H1 (cell line): ENCODE measurements around the gene TIGD1. TPM values are rescaled to one million over a fixed set of nuclear protein-coding genes. Genes with fewer than 3 reads are reported as not detected.

Experiments used
- CTCF ChIA-PET: fragments of 300-600 bp; sonication (Branson Sonifier 250); formaldehyde crosslinking; loops from one replicate; lab custom pipeline; 2021; ENCODE audit not compliant: partially characterized antibody; lab: Charles Lee
- POLR2A ChIA-PET: fragments of 300-600 bp; sonication (Branson Sonifier 250); formaldehyde crosslinking; loops from one replicate; lab custom pipeline; 2021; ENCODE audit warnings: inconsistent platforms; ENCODE audit not compliant: partially characterized antibody; lab: Charles Lee
- DNase-seq, 2 experiments: peaks; one replicate each; pipeline versions ENCODE4 v3.0.0 to v3.0.0-alpha.2; 2010 to 2022; ENCODE audit warnings: low spot score in 2 of 2, low read depth in 1 of 2, mixed read lengths in 1 of 2
- FAIRE-seq: peaks from 2 replicates; lab custom pipeline; 2011; peaks lifted over from hg19 to GRCh38; lab: Jason Lieb, UNC
- H2AFZ ChIP-seq: 2 replicates; pipeline ENCODE4 v1.8.1; 2012; ENCODE audit warnings: low read length, inconsistent platforms
- H2AK5ac ChIP-seq: 2 replicates; pipeline ENCODE4 v1.6.1; 2013; ENCODE audit warnings: low read depth, low read length
- H2BK120ac ChIP-seq: replicated peaks from 2 replicates; pipeline ENCODE3; 2013; ENCODE audit warnings: low read depth, low read length, inconsistent platforms
- H2BK12ac ChIP-seq: 2 replicates; pipeline ENCODE4 v1.6.1; 2013; ENCODE audit warnings: low read depth, low read length
- H2BK15ac ChIP-seq: 2 replicates; pipeline ENCODE4 v1.6.1; 2013; ENCODE audit warnings: low read length
- H2BK20ac ChIP-seq: 2 replicates; pipeline ENCODE4 v1.6.1; 2013; ENCODE audit warnings: low read length
- H2BK5ac ChIP-seq: 2 replicates; pipeline ENCODE4 v1.6.1; 2013; ENCODE audit warnings: low read depth, low read length
- H3K14ac ChIP-seq: 2 replicates; pipeline ENCODE4 v1.6.1; 2013; ENCODE audit warnings: inconsistent platforms; ENCODE audit not compliant: insufficient read length
- H3K18ac ChIP-seq: 2 replicates; pipeline ENCODE4 v1.6.1; 2013; ENCODE audit warnings: low read length; ENCODE audit errors: extremely low read depth
- H3K23ac ChIP-seq: 2 replicates; pipeline ENCODE4 v1.6.1; 2013; ENCODE audit warnings: inconsistent platforms; ENCODE audit not compliant: insufficient read length
- H3K23me2 ChIP-seq: 2 replicates; pipeline ENCODE4 v1.6.1; 2013; ENCODE audit warnings: low read depth, low read length
- H3K27ac ChIP-seq: 2 replicates; pipeline ENCODE4 v1.6.1; 2011; ENCODE audit warnings: low read depth, low read length, inconsistent platforms
- H3K27me3 ChIP-seq, 4 experiments: replicated peaks in 1 of 4; 1 replicate in 1 of 4; 2 replicates in 3 of 4; pipeline versions ENCODE4 v1.6.1 to v1.8.1; 2011 to 2013; ENCODE audit warnings: low read length in 3 of 4, mild to moderate bottlenecking in 3 of 4, inconsistent platforms in 2 of 4, mixed read lengths in 2 of 4, moderate library complexity in 1 of 4; ENCODE audit not compliant: control insufficient read depth in 3 of 4, insufficient read depth in 3 of 4; ENCODE audit errors: extremely low read depth in 1 of 4
- H3K36me3 ChIP-seq, 4 experiments: 2 replicates each; pipeline versions ENCODE4 v1.6.1 to v1.8.1; 2011 to 2013; ENCODE audit warnings: mild to moderate bottlenecking in 4 of 4, low read length in 3 of 4, moderate library complexity in 2 of 4, control low read depth in 1 of 4, inconsistent platforms in 1 of 4; ENCODE audit not compliant: insufficient read depth in 4 of 4, control insufficient read depth in 2 of 4
- H3K4ac ChIP-seq: replicated peaks from 2 replicates; pipeline ENCODE3; 2013; ENCODE audit warnings: low read length, low read depth, mixed read lengths, inconsistent platforms; ENCODE audit not compliant: insufficient read length
- H3K4me1 ChIP-seq, 4 experiments: replicated peaks in 1 of 4; 1 replicate in 1 of 4; 2 replicates in 3 of 4; pipeline versions ENCODE4 v1.6.1 to v1.8.1; 2011 to 2013; ENCODE audit warnings: low read length in 3 of 4, inconsistent platforms in 2 of 4, mixed read lengths in 1 of 4; ENCODE audit not compliant: insufficient read depth in 4 of 4, control insufficient read depth in 3 of 4
- H3K4me2 ChIP-seq, 2 experiments: 2 replicates each; pipeline versions ENCODE4 v1.6.1 to v1.8.1; 2011 to 2013; ENCODE audit warnings: low read depth in 2 of 2, low read length in 2 of 2, control low read depth in 1 of 2, inconsistent platforms in 1 of 2, mild to moderate bottlenecking in 1 of 2; ENCODE audit not compliant: insufficient read depth in 1 of 2
- H3K4me3 ChIP-seq, 4 experiments: fragments of 200-600, 300-600 bp in 1 of 4; sonication (generic), shearing (Covaris generic), sonication (Bioruptor Twin) in 1 of 4; 2 replicates each; pipeline versions ENCODE4 v1.5.1 to v1.8.1; 2011 to 2016; ENCODE audit warnings: low read length in 4 of 4, low read depth in 3 of 4, control low read depth in 2 of 4, inconsistent platforms in 2 of 4, mild to moderate bottlenecking in 2 of 4, mixed read lengths in 1 of 4, moderate library complexity in 1 of 4; ENCODE audit not compliant: insufficient read depth in 2 of 4; ENCODE audit errors: extremely low read depth in 1 of 4
- H3K56ac ChIP-seq: replicated peaks from 2 replicates; pipeline ENCODE3; 2013; ENCODE audit warnings: low read depth, mild to moderate bottlenecking, mixed read lengths, low read length, inconsistent platforms; ENCODE audit not compliant: insufficient read length
- H3K79me1 ChIP-seq: 2 replicates; pipeline ENCODE4 v1.6.1; 2013; ENCODE audit warnings: low read depth, low read length, control low read depth
- H3K79me2 ChIP-seq, 2 experiments: 2 replicates each; pipeline versions ENCODE4 v1.6.1 to v1.8.1; 2012 to 2013; ENCODE audit warnings: low read length in 2 of 2, mild to moderate bottlenecking in 2 of 2, inconsistent platforms in 1 of 2; ENCODE audit not compliant: insufficient read depth in 2 of 2, control insufficient read depth in 1 of 2
- H3K9ac ChIP-seq, 4 experiments: replicated peaks in 1 of 4; 1 replicate in 1 of 4; 2 replicates in 3 of 4; pipeline versions ENCODE4 v1.6.1 to v1.8.1; 2011 to 2013; ENCODE audit warnings: low read depth in 3 of 4, low read length in 3 of 4, control low read depth in 2 of 4, mild to moderate bottlenecking in 2 of 4, moderate library complexity in 2 of 4, inconsistent platforms in 1 of 4; ENCODE audit errors: extremely low read depth in 1 of 4
- H3K9me3 ChIP-seq, 2 experiments: 2 replicates each; pipeline versions ENCODE4 v1.6.1 to v1.8.1; 2012 to 2013; ENCODE audit warnings: mild to moderate bottlenecking in 2 of 2, moderate library complexity in 2 of 2, control low read depth in 1 of 2, inconsistent platforms in 1 of 2, low read depth in 1 of 2, low read length in 1 of 2, mixed read lengths in 1 of 2; ENCODE audit not compliant: insufficient read depth in 2 of 2
- H4K20me1 ChIP-seq, 2 experiments: replicated peaks in 1 of 2; 2 replicates each; pipeline versions ENCODE3 to v1.8.1; 2011 to 2013; ENCODE audit warnings: inconsistent platforms in 2 of 2, low read length in 2 of 2, mild to moderate bottlenecking in 1 of 2; ENCODE audit not compliant: insufficient read depth in 2 of 2, control insufficient read depth in 1 of 2
- H4K5ac ChIP-seq: 2 replicates; pipeline ENCODE4 v1.6.1; 2013; ENCODE audit warnings: low read length, low read depth, mixed read lengths, inconsistent platforms; ENCODE audit not compliant: insufficient read length
- H4K8ac ChIP-seq: 2 replicates; pipeline ENCODE4 v1.8.0; 2013; ENCODE audit warnings: mild to moderate bottlenecking, moderate library complexity, low read length, inconsistent platforms; ENCODE audit not compliant: insufficient read depth; ENCODE audit errors: extremely low read depth
- H4K91ac ChIP-seq: replicated peaks from 2 replicates; pipeline ENCODE3; 2013; ENCODE audit warnings: low read length, mixed read lengths, inconsistent platforms; ENCODE audit not compliant: insufficient read length
- BRCA1 ChIP-seq: IDR thresholded peaks from 2 replicates; pipeline ENCODE4 v1.6.1; 2012; ENCODE audit warnings: low read depth, low read length, improper control_type of control experiment
- MAFK ChIP-seq: IDR thresholded peaks from 2 replicates; pipeline ENCODE4 v1.6.1; 2012; ENCODE audit warnings: low read depth, mild to moderate bottlenecking, improper control_type of control experiment, low read length
- SIRT6 ChIP-seq: IDR thresholded peaks from one replicate; pipeline ENCODE4 v1.7.1; 2012; ENCODE audit warnings: low read length, inconsistent platforms
- TEAD4 ChIP-seq: IDR thresholded peaks from 2 replicates; pipeline ENCODE4 v1.6.1; 2012; ENCODE audit warnings: low read depth, low read length, inconsistent platforms, mixed read lengths
- WGBS, 2 experiments: shearing (Covaris generic) in 1 of 2; methylation state at CpG; one replicate each; pipeline versions ENCODE4 v1.1.6 to v1.1.7; 2013 to 2015; ENCODE audit warnings: low lambda C conversion rate in 2 of 2, mixed read lengths in 2 of 2, inconsistent platforms in 1 of 2, low coverage in 1 of 2, missing lambda C conversion rate in 1 of 2; ENCODE audit not compliant: insufficient replicate concordance in 2 of 2, insufficient coverage in 1 of 2, insufficient read length in 1 of 2; ENCODE audit errors: extremely low coverage in 1 of 2, missing lambda C conversion rate in 1 of 2; 5-methylcytosine and 5-hydroxymethylcytosine counted together
- polyA plus RNA-seq, 7 experiments: library from polyadenylated mRNA; depleted of rRNA in 3 of 7; stranded (reverse) in 5 of 7; unstranded in 2 of 7; fragments of >200 nt in 5 of 7; fragments of 200-250 nt in 2 of 7; gene quantifications; 1 replicate in 5 of 7; 2 replicates in 1 of 7; 4 replicates in 1 of 7; pipeline versions ENCODE4 v1.2.1 to v1.2.3, GENCODE V29; 2011 to 2013; ENCODE audit warnings: missing spikeins in 2 of 7, mixed read lengths in 2 of 7
- total RNA-seq: library from RNA; stranded (reverse); fragmentation: NEBNext Ultra II Directional; extraction: Animal tissue kit (Norgen Biotek cat#: 25700); gene quantifications from 2 replicates; pipeline ENCODE4 v1.2.1, GENCODE V29; 2021

The TIGD1 gene
- total and polyA plus RNA-seq, 2 of the 8 experiments (the other 6 are each of a cell fraction or from before 2014, with no cell fraction given), result 4.7 to 8.3 TPM

GRCh38 chr2:232588680-232589585, 38.6 kb upstream of the TIGD1 start:
- POLR2A ChIA-PET, result interaction anchor here (1.1 to 1.4 kb wide), 3 partner anchors 8 to 38 kb away, joined by 4 to 6 read pairs (median 5); no protein-coding TSS in a partner anchor
- Histone ChIP-seq H4K8ac (no peak overlapping the region; the same call in 1 of the 2 replicates), H3K23me2 (no peaks in the 10 kb centered on the region), H3K4me2 (no peak overlapping the region), H3K23ac (no peak overlapping the region), H2BK12ac (peak overlapping the region; percentile 95), H2BK120ac (peak overlapping the region; percentile 60), H3K9me3 (no peaks in the 10 kb centered on the region), H4K5ac (no peak overlapping the region), H3K56ac (no peak overlapping the region), H2AFZ (no peak overlapping the region), H2AK5ac (no peak overlapping the region; the same call in 1 of the 2 replicates), H2BK20ac (0 out of 2 replicates have a peak overlapping the region, but pooled peaks have one; percentile 32), H4K91ac (peak overlapping the region; percentile 47), H3K36me3 (no peaks in the 10 kb centered on the region; a peak in 1 of 8 replicates), H3K79me2 (no peaks in the 10 kb centered on the region), H4K20me1 (peaks cover 0 to 1% of the 10 kb centered on the region in 2 experiments), H2BK15ac (peak overlapping the region; percentile 61), H3K79me1 (no peaks in the 10 kb centered on the region; the same call in none of the 2 replicates), H3K18ac (no peak overlapping the region), H3K4me1 (peaks cover 0 to 9% (median 0%) of the 10 kb centered on the region in 4 experiments; a peak in 2 of 7 replicates), H2BK5ac (peak overlapping the region; percentile 44; the same call in 1 of the 2 replicates), H3K4ac (no peak overlapping the region), H3K27me3 (no peaks in the 10 kb centered on the region), H3K9ac (no peak overlapping the region), H3K4me3 (no peak overlapping the region), H3K27ac (no peak overlapping the region), H3K14ac (no peak overlapping the region)
- CTCF ChIA-PET, result no interaction called here
- FAIRE-seq (no peak), DNase-seq (no peak)
- 92% methylated on average over 18 of the region's 18 CpGs; no CpG with 5 or more reads in 1 of the 2 experiments for WGBS, 2 experiments
- TF ChIP-seq SIRT6 (no peak), MAFK (0 out of 2 replicates have a peak, but pooled peaks have one; percentile 2), BRCA1 (no peak), TEAD4 (no peak)
